IMR-90 (cell line): Measurements from ENCODE around the gene C1orf116. TPM values are rescaled to one million over a fixed set of nuclear protein-coding genes. Genes with fewer than 3 reads are reported as not detected.

ENCODE experiments used
- ATAC-seq: fragments of 200-7000 bp; cut with Tn5 transposase; 2 replicates; pipeline ENCODE4 v1.9.1; 2020; ENCODE audit warnings: low read depth, mild to moderate bottlenecking, moderate library complexity
- BruUV-seq: library from RNA; stranded (reverse); fragments of 400-500 nt; replicated peaks from 2 replicates; lab custom pipeline; 2021; lab: Mats Ljungman, UMichigan
- CTCF ChIA-PET: fragments of 300-600 bp; formaldehyde crosslinking; extraction: SDS; loops from one replicate; lab custom pipeline; 2021; ENCODE audit warnings: antibody characterized with exemption; lab: Yijun Ruan, JAX
- POLR2A ChIA-PET: fragments of 300-600 bp; sonication (Branson Sonifier 250); formaldehyde crosslinking; loops from one replicate; lab custom pipeline; 2022; ENCODE audit warnings: antibody characterized with exemption; ENCODE audit not compliant: unreplicated experiment; lab: Charles Lee
- DNase-seq: peaks from one replicate; pipeline ENCODE4 v3.0.0; 2013
- H2AFZ ChIP-seq: replicated peaks from 2 replicates; pipeline ENCODE3; 2013; ENCODE audit warnings: low read length, mild to moderate bottlenecking; ENCODE audit not compliant: poor library complexity
- H2AK5ac ChIP-seq: 2 replicates; pipeline ENCODE4 v1.6.1; 2013; ENCODE audit warnings: low read depth, low read length, inconsistent platforms
- H2AK9ac ChIP-seq: replicated peaks from 2 replicates; pipeline ENCODE3; 2013; ENCODE audit warnings: mild to moderate bottlenecking, low read depth, low read length, moderate library complexity; ENCODE audit not compliant: poor library complexity
- H2BK120ac ChIP-seq: 2 replicates; pipeline ENCODE4 v1.6.1; 2013; ENCODE audit warnings: low read depth, low read length, inconsistent platforms
- H2BK15ac ChIP-seq: 3 replicates; pipeline ENCODE4 v1.6.1; 2013; ENCODE audit warnings: low read depth, low read length, inconsistent platforms
- H2BK20ac ChIP-seq: 2 replicates; pipeline ENCODE4 v1.6.1; 2013; ENCODE audit warnings: low read depth, mild to moderate bottlenecking, inconsistent platforms, low read length, moderate library complexity
- H2BK5ac ChIP-seq: 2 replicates; pipeline ENCODE4 v1.6.1; 2013; ENCODE audit warnings: mild to moderate bottlenecking, low read depth, low read length, inconsistent platforms; ENCODE audit not compliant: poor library complexity, severe bottlenecking
- H3K14ac ChIP-seq: replicated peaks from 2 replicates; pipeline ENCODE4 v1.6.1; 2013; ENCODE audit warnings: low read depth, low read length, inconsistent platforms
- H3K18ac ChIP-seq: 2 replicates; pipeline ENCODE4 v1.6.1; 2013; ENCODE audit warnings: low read depth, low read length, control low read depth
- H3K23ac ChIP-seq: 2 replicates; pipeline ENCODE4 v1.6.1; 2013; ENCODE audit warnings: low read depth, low read length, inconsistent platforms
- H3K27ac ChIP-seq: 2 replicates; pipeline ENCODE4 v1.5.1; 2013; ENCODE audit warnings: mild to moderate bottlenecking, control low read depth, low read length; ENCODE audit not compliant: insufficient read depth
- H3K27me3 ChIP-seq: 2 replicates; pipeline ENCODE4 v1.6.1; 2013; ENCODE audit warnings: low read length; ENCODE audit not compliant: control insufficient read depth, insufficient read depth
- H3K36me3 ChIP-seq: 2 replicates; pipeline ENCODE4 v1.6.1; 2013; ENCODE audit warnings: low read length, mixed read lengths; ENCODE audit not compliant: control insufficient read depth, insufficient read depth
- H3K4ac ChIP-seq: 2 replicates; pipeline ENCODE4 v1.6.1; 2013; ENCODE audit warnings: low read depth, low read length, inconsistent platforms
- H3K4me1 ChIP-seq: 2 replicates; pipeline ENCODE4 v1.6.1; 2013; ENCODE audit warnings: low read length, mixed read lengths; ENCODE audit not compliant: control insufficient read depth, insufficient read depth
- H3K4me2 ChIP-seq: 2 replicates; pipeline ENCODE4 v1.6.1; 2013; ENCODE audit warnings: low read depth, mild to moderate bottlenecking, control low read depth, low read length, moderate library complexity
- H3K4me3 ChIP-seq: 2 replicates; pipeline ENCODE4 v1.5.1; 2013; ENCODE audit warnings: low read depth, mild to moderate bottlenecking, control low read depth, low read length, moderate library complexity; ENCODE audit not compliant: insufficient read depth
- H3K56ac ChIP-seq: 2 replicates; pipeline ENCODE4 v1.6.1; 2013; ENCODE audit warnings: low read length, inconsistent platforms; ENCODE audit not compliant: insufficient read depth; ENCODE audit errors: extremely low read depth
- H3K79me1 ChIP-seq, 2 experiments: 2 replicates each; pipeline ENCODE4 v1.6.1; 2013; ENCODE audit warnings: low read length in 2 of 2, inconsistent platforms in 1 of 2, low read depth in 1 of 2
- H3K9ac ChIP-seq: 2 replicates; pipeline ENCODE4 v1.6.1; 2013; ENCODE audit warnings: low read depth, low read length, control low read depth
- H3K9me1 ChIP-seq: 2 replicates; pipeline ENCODE4 v1.6.1; 2013; ENCODE audit warnings: low read length, inconsistent platforms; ENCODE audit not compliant: insufficient read depth
- H3K9me3 ChIP-seq: 2 replicates; pipeline ENCODE4 v1.6.1; 2013; ENCODE audit warnings: low read length; ENCODE audit not compliant: control insufficient read depth, insufficient read depth
- H4K20me1 ChIP-seq: 2 replicates; pipeline ENCODE4 v1.6.1; 2013; ENCODE audit warnings: low read length, inconsistent platforms; ENCODE audit not compliant: insufficient read depth
- H4K5ac ChIP-seq: 2 replicates; pipeline ENCODE4 v1.6.1; 2013; ENCODE audit warnings: mild to moderate bottlenecking, low read depth, low read length, control low read depth
- H4K8ac ChIP-seq, 2 experiments: 2 replicates each; pipeline ENCODE4 v1.6.1; 2013; ENCODE audit warnings: low read depth in 2 of 2, low read length in 2 of 2, control low read depth in 1 of 2, inconsistent platforms in 1 of 2
- H4K91ac ChIP-seq: 2 replicates; pipeline ENCODE4 v1.6.1; 2013; ENCODE audit warnings: low read depth, low read length, inconsistent platforms; ENCODE audit not compliant: insufficient read depth
- SMC3 ChIP-seq: fragments of 150-350 bp; IDR thresholded peaks from 2 replicates; pipeline ENCODE4 v1.6.1; 2016; ENCODE audit warnings: low read depth, mild to moderate bottlenecking, antibody characterized with exemption, low read length, moderate library complexity
- WGBS, 2 experiments: methylation state at CpG; one replicate each; pipeline versions ENCODE4 v1.1.5 to v1.1.7; 2013; ENCODE audit warnings: missing lambda C conversion rate in 2 of 2; ENCODE audit not compliant: insufficient read length in 1 of 2; ENCODE audit errors: extremely low coverage in 2 of 2; 5-methylcytosine and 5-hydroxymethylcytosine counted together
- dilution Hi-C: fragments of 300-500 bp; cut with HindIII; formaldehyde crosslinking; loops from one replicate; pipeline ENCODE4 v1.14.3; 2018; ENCODE audit warnings: low sequenced_read_pairs; ENCODE audit not compliant: unreplicated experiment
- in situ Hi-C: fragments of 300-500 bp; cut with MboI; formaldehyde crosslinking; loops from 3 replicates; pipeline ENCODE4 v1.14.3; 2019; ENCODE audit warnings: low sequenced_read_pairs, inconsistent platforms, mixed read lengths
- intact Hi-C: fragments of 100-400 bp; cut with micrococcal nuclease; formaldehyde crosslinking; loops from 2 replicates; pipeline ENCODE4 v1.10.0; 2022
- polyA plus RNA-seq, 3 experiments: library from polyadenylated mRNA; depleted of rRNA; stranded (reverse); fragments of >200 nt; gene quantifications; 2 replicates each; pipeline ENCODE4 v1.2.3, GENCODE V29; 2012; ENCODE audit warnings: low replicate concordance in 1 of 3
- total RNA-seq: library from RNA; depleted of rRNA; stranded (reverse); fragments of >200 nt; gene quantifications from 2 replicates; pipeline ENCODE4 v1.2.3, GENCODE V29; 2012

The C1orf116 gene
- total and polyA plus RNA-seq, 2 of the 4 experiments (the other 2 are of a cell fraction) = under 0.01 to 0.03 TPM

DNA sequence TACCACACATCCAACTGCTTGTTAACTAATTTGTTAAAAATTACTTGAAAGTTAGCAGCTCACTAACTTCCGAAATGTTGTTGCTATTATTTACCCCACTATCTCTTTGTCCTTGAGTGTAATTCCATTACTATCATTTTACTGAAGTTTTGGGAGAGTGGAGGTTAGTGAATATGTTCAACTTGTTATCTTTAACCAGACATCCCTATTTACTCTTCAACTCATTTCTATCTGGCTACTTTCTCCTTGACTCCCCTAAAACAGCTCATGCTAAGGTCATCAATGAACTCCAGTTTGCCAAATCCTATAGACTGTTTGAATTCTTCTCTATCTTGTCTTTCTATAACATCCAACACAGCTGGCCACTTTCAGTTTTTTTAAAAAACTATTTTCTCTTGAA, 4.3 kb upstream of the C1orf116 start:
- H3K27ac ChIP-seq = no peak overlapping the region
- peaks cover 8% of the 10 kb centered on the region; the same call in 1 of the 2 replicates for H3K9me1 ChIP-seq
- H3K79me1 ChIP-seq = no peaks in the 10 kb centered on the region
- H3K36me3 ChIP-seq = no peaks in the 10 kb centered on the region
- no peaks in the 10 kb centered on the region for H3K9me3 ChIP-seq
- H2AK9ac ChIP-seq = no peak overlapping the region
- no peaks in the 10 kb centered on the region for H4K20me1 ChIP-seq
- no peak overlapping the region for H4K91ac ChIP-seq
- no peak overlapping the region for H3K56ac ChIP-seq
- DNase-seq = no peak
- H2BK5ac ChIP-seq = no peak overlapping the region
- POLR2A ChIA-PET = no interaction called here
- H2AFZ ChIP-seq = no peak overlapping the region
- no peak overlapping the region for H2BK20ac ChIP-seq
- H2BK15ac ChIP-seq = no peak overlapping the region
- CTCF ChIA-PET = no interaction called here
- no peak overlapping the region for H3K4me3 ChIP-seq
- no peak overlapping the region for H3K18ac ChIP-seq
- no peak overlapping the region for H3K23ac ChIP-seq
- H3K14ac ChIP-seq = no peak overlapping the region
- no peak for TF ChIP-seq SMC3
- no peak overlapping the region for H3K9ac ChIP-seq
- WGBS, 2 experiments = no CpG with 5 or more reads among the region's 1 CpG
- ATAC-seq = no peak
- H3K4me1 ChIP-seq = peaks cover 2% of the 10 kb centered on the region
- H3K4ac ChIP-seq = no peak overlapping the region
- H3K27me3 ChIP-seq = no peaks in the 10 kb centered on the region; the same call in 1 of the 2 replicates
- in situ Hi-C loops (no loop called here), dilution Hi-C loops (no loop called here), intact Hi-C loops (no loop called here)
- BruUV-seq = no TSS peak
- H2AK5ac ChIP-seq = no peak overlapping the region
- no peak overlapping the region for H4K8ac ChIP-seq
- no peak overlapping the region for H3K4me2 ChIP-seq
- H4K5ac ChIP-seq = no peak overlapping the region
- H2BK120ac ChIP-seq = no peak overlapping the region
